Measurements from ENCODE around the gene LHX5. TPM values are rescaled to one million over a fixed set of nuclear protein-coding genes. Genes with fewer than 3 reads are reported as not detected.
A peak's percentile ranks its signal among the peaks of the same experiment; 100 is the strongest.

LHX5 gene
- total RNA-seq, 1 donor from 2014 or later, result 48.4 TPM

- H3K36me3 ChIP-seq, result no peaks in the 10 kb centered on the region
- Mint-ChIP-seq H3K36me3 (no peaks in the 10 kb centered on the region), H3K9me3 (no peaks in the 10 kb centered on the region), H3K4me1 (peaks cover 19% of the 10 kb centered on the region), H3K27ac (no peak overlapping the region), H3K27me3 (ENCODE audit: insufficient read depth, low read depth) (peaks cover 3% of the 10 kb centered on the region), H3K4me3 (no peak overlapping the region)
- H4K20me1 ChIP-seq (ENCODE audit: low read depth), result no peaks in the 10 kb centered on the region
- no peak for DNase-seq (ENCODE audit: low spot score)
- H3K4me3 ChIP-seq, result no peak overlapping the region
- H3F3A ChIP-seq (ENCODE audit: low read depth), result peaks cover 21% of the 10 kb centered on the region
- H3K4me2 ChIP-seq, result no peak overlapping the region
- H3K9ac ChIP-seq, result no peak overlapping the region
- H3K9me3 ChIP-seq (ENCODE audit: low read depth), result no peaks in the 10 kb centered on the region
- TF ChIP-seq CTCF (IDR thresholded peaks at IDR 0.05) (no peak), EZH2 (IDR thresholded peaks at IDR 0.05) (no peak), EZH2phosphoT487 (IDR thresholded peaks at IDR 0.05) (no peak)
- H3K27me3 ChIP-seq, result no peaks in the 10 kb centered on the region
- no peak overlapping the region for H2AFZ ChIP-seq (replicated peaks)
- H3K4me1 ChIP-seq, result peaks cover 12% of the 10 kb centered on the region
- H3K27ac ChIP-seq, result no peak overlapping the region
- no peaks in the 10 kb centered on the region for H3K79me2 ChIP-seq (ENCODE audit: low read depth)
Observed at GRCh38 chr12:113424456-113424855, 47.2 kb downstream of the LHX5 start.

GRCh38 chr12:113422886-113423669 lies 48.6 kb downstream of the LHX5 start:
- H3K79me2 ChIP-seq (ENCODE audit: low read depth), result no peaks in the 10 kb centered on the region
- H3F3A ChIP-seq (ENCODE audit: low read depth), result peaks cover 25% of the 10 kb centered on the region
- Mint-ChIP-seq H3K4me3 (peak overlapping the region; percentile 92), H3K27ac (no peak overlapping the region), H3K4me1 (peaks cover 27% of the 10 kb centered on the region), H3K36me3 (no peaks in the 10 kb centered on the region), H3K9me3 (no peaks in the 10 kb centered on the region), H3K27me3 (ENCODE audit: insufficient read depth, low read depth) (peaks cover 7% of the 10 kb centered on the region)
- peaks cover 12% of the 10 kb centered on the region for H3K4me1 ChIP-seq
- H3K4me3 ChIP-seq, result no peak overlapping the region
- no peak for DNase-seq (ENCODE audit: low spot score)
- no peaks in the 10 kb centered on the region for H3K9me3 ChIP-seq (ENCODE audit: low read depth)
- peak overlapping the region; percentile 42 for H3K4me2 ChIP-seq
- no peaks in the 10 kb centered on the region for H4K20me1 ChIP-seq (ENCODE audit: low read depth)
- H2AFZ ChIP-seq (replicated peaks), result no peak overlapping the region
- TF ChIP-seq EZH2phosphoT487 (IDR thresholded peaks at IDR 0.05) (no peak), EZH2 (IDR thresholded peaks at IDR 0.05) (no peak), CTCF (IDR thresholded peaks at IDR 0.05) (no peak)
- H3K27ac ChIP-seq, result no peak overlapping the region
- H3K9ac ChIP-seq, result no peak overlapping the region
- no peaks in the 10 kb centered on the region for H3K27me3 ChIP-seq
- no peaks in the 10 kb centered on the region for H3K36me3 ChIP-seq

GRCh38 chr12:113422030-113422885 lies 49.4 kb downstream of the LHX5 start, which contains the start of gene SDSL:
Gene SDSL, plus strand, starts transcription at chr12:113422380. Its CDS starts 5,603 bp downstream, at chr12:113427983.
- H3K4me3 Mint-ChIP-seq, result peak within 1 kb of the TSS; percentile 92
- H3K36me3 Mint-ChIP-seq, result no peaks in the 10 kb centered on the region
- TF ChIP-seq EZH2phosphoT487 (IDR thresholded peaks at IDR 0.05) (no peak), EZH2 (IDR thresholded peaks at IDR 0.05) (no peak), CTCF (IDR thresholded peaks at IDR 0.05) (no peak)
- peaks cover 7% of the 10 kb centered on the region for H3K27me3 Mint-ChIP-seq (ENCODE audit: insufficient read depth, low read depth)
- H3K4me2 ChIP-seq, result peak within 1 kb of the TSS; percentile 42
- H3K27ac Mint-ChIP-seq, result peak within 1 kb of the TSS; percentile 99
- H3F3A ChIP-seq (ENCODE audit: low read depth), result peaks cover 23% of the 10 kb centered on the region
- no peaks in the 10 kb centered on the region for H4K20me1 ChIP-seq (ENCODE audit: low read depth)
- H3K79me2 ChIP-seq (ENCODE audit: low read depth), result no peaks in the 10 kb centered on the region
- H3K9ac ChIP-seq, result no peak within 1 kb of the TSS
- peak; percentile 64 for DNase-seq (ENCODE audit: low spot score)
- H3K9me3 ChIP-seq (ENCODE audit: low read depth), result no peaks in the 10 kb centered on the region
- no peaks in the 10 kb centered on the region for H3K36me3 ChIP-seq
- H3K27me3 ChIP-seq, result no peaks in the 10 kb centered on the region
- peak within 1 kb of the TSS; percentile 48 for H2AFZ ChIP-seq (replicated peaks)
- H3K4me1 Mint-ChIP-seq, result peaks cover 28% of the 10 kb centered on the region
- H3K27ac ChIP-seq, result no peak within 1 kb of the TSS
- no peaks in the 10 kb centered on the region for H3K9me3 Mint-ChIP-seq
- H3K4me1 ChIP-seq, result peaks cover 12% of the 10 kb centered on the region
- H3K4me3 ChIP-seq, result peak within 1 kb of the TSS; percentile 28

Data from neural progenitor cell (in vitro differentiated cells).